Neural progenitor cell (in vitro differentiated cells): ENCODE measurements around the gene VWA8. TPM values are rescaled to one million over a fixed set of nuclear protein-coding genes. Genes with fewer than 3 reads are reported as not detected.

Source experiments
- DNase-seq: peaks from one replicate; pipeline ENCODE4 v3.0.0-alpha.2; 2016; ENCODE audit warnings: low spot score
- H2AFZ ChIP-seq: fragments of 200-600 bp; sonication (generic); replicated peaks from 2 replicates; pipeline ENCODE4 v1.6.1; 2016; ENCODE audit warnings: antibody characterized with exemption
- H3F3A ChIP-seq: fragments of 200-600 bp; sonication (generic); 2 replicates; pipeline ENCODE4 v1.6.1; 2016; ENCODE audit warnings: antibody characterized with exemption, low read depth
- H3K27ac ChIP-seq: fragments of 200-600 bp; sonication (generic); 2 replicates; pipeline ENCODE4 v1.5.1; 2016; ENCODE audit warnings: mild to moderate bottlenecking
- H3K27me3 ChIP-seq: fragments of 200-600 bp; sonication (generic); 2 replicates; pipeline ENCODE4 v1.6.1; 2016; ENCODE audit warnings: mild to moderate bottlenecking, moderate library complexity
- H3K36me3 ChIP-seq: fragments of 200-600 bp; sonication (generic); 2 replicates; pipeline ENCODE4 v1.5.1; 2016
- H3K4me1 ChIP-seq: fragments of 200-600 bp; sonication (generic); 2 replicates; pipeline ENCODE4 v1.6.1; 2016; ENCODE audit warnings: mixed run types
- H3K4me2 ChIP-seq: fragments of 200-600 bp; sonication (generic); 2 replicates; pipeline ENCODE4 v1.6.1; 2016
- H3K4me3 ChIP-seq: fragments of 200-600 bp; sonication (generic); 2 replicates; pipeline ENCODE4 v1.5.1; 2016
- H3K79me2 ChIP-seq: fragments of 200-600 bp; sonication (generic); 2 replicates; pipeline ENCODE4 v1.6.1; 2016; ENCODE audit warnings: low read depth
- H3K9ac ChIP-seq: fragments of 200-600 bp; sonication (generic); 2 replicates; pipeline ENCODE4 v1.6.1; 2016
- H3K9me3 ChIP-seq: fragments of 200-600 bp; sonication (generic); 2 replicates; pipeline ENCODE4 v1.5.1; 2016; ENCODE audit warnings: low read depth
- H4K20me1 ChIP-seq: fragments of 200-600 bp; sonication (generic); 2 replicates; pipeline ENCODE4 v1.6.1; 2016; ENCODE audit warnings: low read depth
- H3K27ac Mint-ChIP-seq: 3 replicates; pipeline ENCODE4 v1.8.0; 2021; ENCODE audit warnings: mixed read lengths
- H3K27me3 Mint-ChIP-seq: 2 replicates; pipeline ENCODE4 v1.8.0; 2022; ENCODE audit warnings: low read depth, mild to moderate bottlenecking, inconsistent platforms, moderate library complexity, mixed read lengths; ENCODE audit not compliant: insufficient read depth
- H3K36me3 Mint-ChIP-seq: 3 replicates; pipeline ENCODE4 v1.8.0; 2021; ENCODE audit warnings: mixed read lengths
- H3K4me1 Mint-ChIP-seq: 3 replicates; pipeline ENCODE4 v1.8.0; 2021; ENCODE audit warnings: mixed read lengths
- H3K4me3 Mint-ChIP-seq: 3 replicates; pipeline ENCODE4 v1.8.0; 2021; ENCODE audit warnings: mild to moderate bottlenecking, moderate library complexity, mixed read lengths
- H3K9me3 Mint-ChIP-seq: 3 replicates; pipeline ENCODE4 v1.8.0; 2020; ENCODE audit warnings: mixed read lengths
- CTCF ChIP-seq: fragments of 200-600 bp; sonication (generic); IDR thresholded peaks from 2 replicates; pipeline ENCODE4 v1.5.1; 2017; ENCODE audit warnings: antibody characterized with exemption, mild to moderate bottlenecking
- EZH2 ChIP-seq: fragments of 200-600 bp; sonication (generic); IDR thresholded peaks from 2 replicates; pipeline ENCODE4 v1.6.1; 2017; ENCODE audit warnings: antibody characterized with exemption, mild to moderate bottlenecking, moderate library complexity
- EZH2phosphoT487 ChIP-seq: fragments of 200-600 bp; sonication (generic); IDR thresholded peaks from 2 replicates; pipeline ENCODE4 v1.6.1; 2017; ENCODE audit warnings: antibody characterized with exemption
- total RNA-seq: library from RNA; depleted of rRNA; stranded (reverse); fragments of >200 nt; gene quantifications from 2 replicates; pipeline ENCODE4 v1.2.3, GENCODE V29; 2015; ENCODE audit warnings: low replicate concordance

VWA8 gene
- total RNA-seq, 1 donor from 2014 or later, result 12.6 TPM

- Mint-ChIP-seq H3K27me3 (peaks cover 4% of the 10 kb centered on the region), H3K4me3 (no peak overlapping the region), H3K27ac (no peak overlapping the region)
Measured at GRCh38 chr13:41766439-41766838, 194.5 kb downstream of the VWA8 start.

GRCh38 chr13:41765813-41766212 lies 195.1 kb downstream of the VWA8 start:
- Mint-ChIP-seq H3K9me3 (no peaks in the 10 kb centered on the region), H3K4me3 (no peak overlapping the region), H3K27ac (no peak overlapping the region), H3K4me1 (no peaks in the 10 kb centered on the region), H3K36me3 (no peaks in the 10 kb centered on the region), H3K27me3 (peaks cover 4% of the 10 kb centered on the region)
- no peak overlapping the region for H3K27ac ChIP-seq
- H3K4me1 ChIP-seq, result no peaks in the 10 kb centered on the region
- TF ChIP-seq EZH2 (no peak), CTCF (no peak)
- H3K36me3 ChIP-seq, result no peaks in the 10 kb centered on the region
- H3K9me3 ChIP-seq, result no peaks in the 10 kb centered on the region
- no peaks in the 10 kb centered on the region for H3F3A ChIP-seq
- H4K20me1 ChIP-seq, result no peaks in the 10 kb centered on the region
- H3K79me2 ChIP-seq, result no peaks in the 10 kb centered on the region
- no peak overlapping the region for H3K9ac ChIP-seq
- no peak overlapping the region for H2AFZ ChIP-seq
- H3K27me3 ChIP-seq, result no peaks in the 10 kb centered on the region
- DNase-seq, result no peak
- H3K4me3 ChIP-seq, result no peak overlapping the region
- H3K4me2 ChIP-seq, result no peak overlapping the region

More at GRCh38 chr13:41766439-41766838, 194.5 kb downstream of the VWA8 start:
- no peaks in the 10 kb centered on the region for H3K4me1 ChIP-seq
- no peak overlapping the region for H3K27ac ChIP-seq
- TF ChIP-seq CTCF (no peak), EZH2 (no peak), EZH2phosphoT487 (no peak)
- H3K79me2 ChIP-seq, result no peaks in the 10 kb centered on the region
- H3K36me3 ChIP-seq, result no peaks in the 10 kb centered on the region
- no peak overlapping the region for H2AFZ ChIP-seq
- Mint-ChIP-seq H3K9me3 (no peaks in the 10 kb centered on the region), H3K36me3 (no peaks in the 10 kb centered on the region), H3K4me1 (no peaks in the 10 kb centered on the region)
- H3K4me3 ChIP-seq, result no peak overlapping the region
- DNase-seq, result no peak
- H4K20me1 ChIP-seq, result no peaks in the 10 kb centered on the region
- H3F3A ChIP-seq, result no peaks in the 10 kb centered on the region
- no peaks in the 10 kb centered on the region for H3K9me3 ChIP-seq
- H3K4me2 ChIP-seq, result no peak overlapping the region
- no peak overlapping the region for H3K9ac ChIP-seq
- no peaks in the 10 kb centered on the region for H3K27me3 ChIP-seq

GRCh38 chr13:41765020-41765419 lies 195.9 kb downstream of the VWA8 start:
- H3K36me3 Mint-ChIP-seq, result peaks cover 2% of the 10 kb centered on the region
- H3K4me3 Mint-ChIP-seq, result no peak overlapping the region
- H3K4me2 ChIP-seq, result no peak overlapping the region
- H2AFZ ChIP-seq, result no peak overlapping the region
- H3K27ac ChIP-seq, result no peak overlapping the region
- no peak for TF ChIP-seq CTCF
- TF ChIP-seq EZH2, result no peak
- TF ChIP-seq EZH2phosphoT487, result no peak
- no peaks in the 10 kb centered on the region for H3K4me1 Mint-ChIP-seq
- H3K36me3 ChIP-seq, result no peaks in the 10 kb centered on the region
- H3K27ac Mint-ChIP-seq, result no peak overlapping the region
- no peak overlapping the region for H3K4me3 ChIP-seq
- no peak for DNase-seq
- no peaks in the 10 kb centered on the region for H3F3A ChIP-seq
- H3K9me3 Mint-ChIP-seq, result no peaks in the 10 kb centered on the region
- peaks cover 4% of the 10 kb centered on the region for H3K27me3 Mint-ChIP-seq
- no peaks in the 10 kb centered on the region for H3K79me2 ChIP-seq
- no peaks in the 10 kb centered on the region for H3K4me1 ChIP-seq
- H4K20me1 ChIP-seq, result no peaks in the 10 kb centered on the region
- no peaks in the 10 kb centered on the region for H3K27me3 ChIP-seq
- H3K9ac ChIP-seq, result no peak overlapping the region
- no peaks in the 10 kb centered on the region for H3K9me3 ChIP-seq

DNA sequence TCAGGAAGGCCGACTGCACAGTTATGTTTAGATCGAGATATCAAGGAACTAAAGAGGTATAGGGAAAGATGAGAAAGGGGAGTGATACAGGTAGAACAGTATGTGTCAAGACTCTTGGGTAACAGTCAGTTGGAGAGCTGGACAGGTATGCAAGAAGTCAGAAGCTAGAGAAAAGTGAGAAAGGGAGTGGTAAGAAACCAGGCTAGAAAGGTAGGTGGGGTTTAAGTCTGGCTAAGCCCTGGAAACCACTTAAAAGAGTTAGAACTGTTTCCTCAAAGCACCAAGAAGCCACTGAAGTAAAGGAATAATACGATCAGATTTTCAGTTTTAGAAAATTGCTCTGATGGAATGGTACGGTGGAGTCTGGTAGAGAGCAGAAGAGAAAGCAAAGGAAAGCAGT lies 196.4 kb downstream of the VWA8 start:
- H3K27me3 Mint-ChIP-seq, result peaks cover 4% of the 10 kb centered on the region
- no peak overlapping the region for H2AFZ ChIP-seq
- H3K36me3 ChIP-seq, result no peaks in the 10 kb centered on the region
- peaks cover 2% of the 10 kb centered on the region for H3K36me3 Mint-ChIP-seq
- no peaks in the 10 kb centered on the region for H4K20me1 ChIP-seq
- no peak overlapping the region for H3K27ac ChIP-seq
- DNase-seq, result no peak
- H3K27me3 ChIP-seq, result no peaks in the 10 kb centered on the region
- no peaks in the 10 kb centered on the region for H3F3A ChIP-seq
- H3K79me2 ChIP-seq, result no peaks in the 10 kb centered on the region
- H3K4me3 Mint-ChIP-seq, result no peak overlapping the region
- no peak overlapping the region for H3K27ac Mint-ChIP-seq
- no peaks in the 10 kb centered on the region for H3K9me3 ChIP-seq
- no peak overlapping the region for H3K4me2 ChIP-seq
- no peaks in the 10 kb centered on the region for H3K4me1 Mint-ChIP-seq
- H3K9me3 Mint-ChIP-seq, result no peaks in the 10 kb centered on the region
- H3K9ac ChIP-seq, result no peak overlapping the region
- TF ChIP-seq CTCF (no peak), EZH2 (no peak), EZH2phosphoT487 (no peak)
- H3K4me3 ChIP-seq, result no peak overlapping the region
- no peaks in the 10 kb centered on the region for H3K4me1 ChIP-seq
